Measurements from ENCODE around the gene GTF2A1. TPM values are rescaled to one million over a fixed set of nuclear protein-coding genes. Genes with fewer than 3 reads are reported as not detected.

GTF2A1 gene
- total RNA-seq, 1 experiment from 2014 or later: 13.9 TPM

- no peaks in the 10 kb centered on the region for H3K27me3 ChIP-seq (ENCODE audit: insufficient read depth, low read depth)
- H3K79me2 ChIP-seq (ENCODE audit: low read depth): peaks cover 23% of the 10 kb centered on the region
- no peaks in the 10 kb centered on the region for H3K9me3 ChIP-seq (ENCODE audit: insufficient read depth, low read depth)
- no TSS peak for BruUV-seq (replicated peaks)
- H3F3A ChIP-seq (ENCODE audit: insufficient read depth, low read depth): no peaks in the 10 kb centered on the region
- no peaks in the 10 kb centered on the region for H3K9me2 ChIP-seq (ENCODE audit: insufficient read depth)
- ChIA-PET CTCF (no interaction called here), POLR2A (ENCODE audit: unreplicated experiment) (no interaction called here)
- H2AFZ ChIP-seq: no peak overlapping the region
- no peak for DNase-seq
- no peaks in the 10 kb centered on the region for H4K20me1 ChIP-seq (ENCODE audit: insufficient read depth)
- intact Hi-C loops (cut with micrococcal nuclease; ENCODE audit: unreplicated experiment): no loop called here
- no peaks in the 10 kb centered on the region for H3K4me1 ChIP-seq (replicated peaks; ENCODE audit: insufficient read depth)
- no peak overlapping the region for H3K4me3 ChIP-seq
- H3K27ac ChIP-seq: no peak overlapping the region
- H3K4me2 ChIP-seq: no peak overlapping the region
- no peak for TF ChIP-seq EZH2 (IDR thresholded peaks at IDR 0.05; ENCODE audit: low read depth)
- TF ChIP-seq, protein P1, sequence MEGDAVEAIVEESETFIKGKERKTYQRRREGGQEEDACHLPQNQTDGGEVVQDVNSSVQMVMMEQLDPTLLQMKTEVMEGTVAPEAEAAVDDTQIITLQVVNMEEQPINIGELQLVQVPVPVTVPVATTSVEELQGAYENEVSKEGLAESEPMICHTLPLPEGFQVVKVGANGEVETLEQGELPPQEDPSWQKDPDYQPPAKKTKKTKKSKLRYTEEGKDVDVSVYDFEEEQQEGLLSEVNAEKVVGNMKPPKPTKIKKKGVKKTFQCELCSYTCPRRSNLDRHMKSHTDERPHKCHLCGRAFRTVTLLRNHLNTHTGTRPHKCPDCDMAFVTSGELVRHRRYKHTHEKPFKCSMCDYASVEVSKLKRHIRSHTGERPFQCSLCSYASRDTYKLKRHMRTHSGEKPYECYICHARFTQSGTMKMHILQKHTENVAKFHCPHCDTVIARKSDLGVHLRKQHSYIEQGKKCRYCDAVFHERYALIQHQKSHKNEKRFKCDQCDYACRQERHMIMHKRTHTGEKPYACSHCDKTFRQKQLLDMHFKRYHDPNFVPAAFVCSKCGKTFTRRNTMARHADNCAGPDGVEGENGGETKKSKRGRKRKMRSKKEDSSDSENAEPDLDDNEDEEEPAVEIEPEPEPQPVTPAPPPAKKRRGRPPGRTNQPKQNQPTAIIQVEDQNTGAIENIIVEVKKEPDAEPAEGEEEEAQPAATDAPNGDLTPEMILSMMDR (conservative IDR thresholded peaks at IDR 0.05): no peak
- H3K36me3 ChIP-seq (ENCODE audit: low read depth): no peaks in the 10 kb centered on the region
Observed at GRCh38 chr14:81208489-81208888, 12.3 kb downstream of the GTF2A1 start.

DNA sequence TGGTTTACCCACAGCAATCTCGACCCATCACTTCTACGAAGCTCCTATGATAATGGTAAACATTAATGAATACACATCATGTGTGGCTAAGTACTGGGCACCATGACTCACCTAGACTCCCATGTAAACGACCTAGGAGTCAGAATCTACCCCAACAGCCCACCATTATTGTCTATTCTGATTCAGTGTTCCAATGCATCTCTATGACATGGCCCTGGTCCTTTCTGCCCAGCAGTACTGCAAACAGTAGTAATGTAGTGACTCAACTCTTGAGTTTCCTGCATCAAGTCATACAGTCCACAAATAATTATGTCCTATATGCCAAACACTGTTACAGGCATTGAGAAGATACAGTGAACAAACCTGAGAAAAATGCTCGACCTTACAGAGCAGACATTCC, 14.6 kb downstream of the GTF2A1 start:
- peaks cover 13% of the 10 kb centered on the region; the same call in 1 of the 2 replicates for H3K79me2 ChIP-seq (ENCODE audit: low read depth)
- H2AFZ ChIP-seq: no peak overlapping the region
- peaks cover 6% of the 10 kb centered on the region; the same call in 1 of the 2 replicates for H3K36me3 ChIP-seq (ENCODE audit: low read depth)
- H3K9me3 ChIP-seq (ENCODE audit: insufficient read depth, low read depth): no peaks in the 10 kb centered on the region
- no peaks in the 10 kb centered on the region for H3F3A ChIP-seq (ENCODE audit: insufficient read depth, low read depth)
- no peaks in the 10 kb centered on the region for H4K20me1 ChIP-seq (ENCODE audit: insufficient read depth)
- DNase-seq: no peak
- no peak overlapping the region for H3K4me3 ChIP-seq
- no peaks in the 10 kb centered on the region for H3K4me1 ChIP-seq (replicated peaks; ENCODE audit: insufficient read depth)
- ChIA-PET CTCF (no interaction called here), POLR2A (ENCODE audit: unreplicated experiment) (no interaction called here)
- no TSS peak for BruUV-seq (replicated peaks)
- no peaks in the 10 kb centered on the region for H3K9me2 ChIP-seq (ENCODE audit: insufficient read depth)
- H3K27me3 ChIP-seq (ENCODE audit: insufficient read depth, low read depth): no peaks in the 10 kb centered on the region
- no peak overlapping the region for H3K27ac ChIP-seq
- no peak overlapping the region for H3K4me2 ChIP-seq
- intact Hi-C loops (cut with micrococcal nuclease; ENCODE audit: unreplicated experiment): no loop called here
- no peak for TF ChIP-seq EZH2 (IDR thresholded peaks at IDR 0.05; ENCODE audit: low read depth)
- TF ChIP-seq, protein P1 (conservative IDR thresholded peaks at IDR 0.05): no peak

DNA sequence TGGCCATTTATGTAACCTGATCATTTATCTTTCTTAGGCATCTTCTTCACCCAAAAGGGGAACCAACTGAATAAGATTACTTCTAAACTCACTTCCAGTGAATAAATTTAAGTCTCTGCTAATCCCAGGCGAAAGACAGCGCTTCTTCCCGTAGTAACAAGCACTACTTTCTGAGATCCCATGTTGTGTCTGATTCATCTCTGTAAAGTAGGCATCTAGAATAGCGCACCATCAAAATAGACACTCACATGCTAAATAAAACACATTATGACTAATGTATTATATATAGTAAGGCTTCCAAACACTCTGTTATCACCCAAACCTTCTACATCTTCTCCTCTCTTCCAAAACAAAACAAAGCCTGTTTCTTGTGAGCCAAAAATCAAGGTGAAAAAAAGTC, 15.1 kb downstream of the GTF2A1 start:
- CTCF ChIA-PET: no interaction called here
- Histone ChIP-seq H3K27me3 (ENCODE audit: insufficient read depth, low read depth) (no peaks in the 10 kb centered on the region), H3K4me1 (replicated peaks; ENCODE audit: insufficient read depth) (no peaks in the 10 kb centered on the region), H4K20me1 (ENCODE audit: insufficient read depth) (no peaks in the 10 kb centered on the region), H3K9me3 (ENCODE audit: insufficient read depth, low read depth) (no peaks in the 10 kb centered on the region), H3K79me2 (ENCODE audit: low read depth) (peaks cover 12% of the 10 kb centered on the region; the same call in 1 of the 2 replicates), H3K4me2 (no peak overlapping the region), H2AFZ (no peak overlapping the region), H3K27ac (no peak overlapping the region), H3K4me3 (no peak overlapping the region), H3F3A (ENCODE audit: insufficient read depth, low read depth) (no peaks in the 10 kb centered on the region), H3K9me2 (ENCODE audit: insufficient read depth) (no peaks in the 10 kb centered on the region), H3K36me3 (ENCODE audit: low read depth) (peaks cover 9% of the 10 kb centered on the region; the same call in 1 of the 2 replicates)
- intact Hi-C loops (cut with micrococcal nuclease; ENCODE audit: unreplicated experiment): no loop called here
- no peak for TF ChIP-seq EZH2 (IDR thresholded peaks at IDR 0.05; ENCODE audit: low read depth)
- TF ChIP-seq, protein P1 (conservative IDR thresholded peaks at IDR 0.05): no peak
- DNase-seq: no peak
- POLR2A ChIA-PET (ENCODE audit: unreplicated experiment): no interaction called here
- BruUV-seq (replicated peaks): no TSS peak

Measured in PC-9 (cell line).